SH-SY5Y (cell line): ENCODE data around the gene DPH6.

Experiments
- GATA2 ChIP-seq: IDR thresholded peaks from 2 replicates; pipeline ENCODE4 v1.6.1; 2011; ENCODE audit warnings: mild to moderate bottlenecking, low read depth, low read length
- GATA3 ChIP-seq: IDR thresholded peaks from 2 replicates; pipeline ENCODE4 v1.6.1; 2011; ENCODE audit warnings: low read depth, mild to moderate bottlenecking, low read length, moderate library complexity

GRCh38 chr15:35486296-35486695 lies 59.7 kb downstream of the DPH6 start:
- no peak for TF ChIP-seq GATA2
- no peak for TF ChIP-seq GATA3
